K562 (cell line): ENCODE results near the gene POU3F1. TPM values are rescaled to one million over a fixed set of nuclear protein-coding genes. Genes with fewer than 3 reads are reported as not detected.

Experiments
- ATAC-seq: fragments of 200-7000 bp; cut with Tn5 transposase; 3 replicates; pipeline ENCODE4 v1.9.1; 2020; ENCODE audit warnings: moderate library complexity
- BruUV-seq: library from RNA; stranded (reverse); fragments of 400-500 nt; replicated peaks from 2 replicates; lab custom pipeline; 2021; lab: Mats Ljungman, UMichigan
- CTCF ChIA-PET: fragments of 300-600 bp; formaldehyde crosslinking; extraction: SDS; loops from one replicate; lab custom pipeline; 2021; ENCODE audit warnings: low intra/inter-chr PET ratio; lab: Yijun Ruan, JAX
- POLR2A ChIA-PET: fragments of 300-600, 350-650 bp; sonication (Branson Sonifier 250); formaldehyde crosslinking; extraction: SDS; loops from one replicate; lab custom pipeline; 2021; ENCODE audit warnings: antibody characterized with exemption, inconsistent platforms; lab: Yijun Ruan, JAX
- DNase-seq, 4 experiments: peaks; one replicate each; pipeline versions ENCODE4 v3.0.0 to v3.0.0-alpha.2; 2011 to 2018; ENCODE audit warnings: low spot score in 3 of 4, mixed read lengths in 3 of 4; ENCODE audit errors: extremely low read depth in 1 of 4
- FAIRE-seq: peaks from 2 replicates; lab custom pipeline; 2011; peaks lifted over from hg19 to GRCh38; lab: Jason Lieb, UNC
- H2AFZ ChIP-seq: 2 replicates; pipeline ENCODE4 v1.6.0; 2011; ENCODE audit warnings: low read depth, low read length, control low read depth, inconsistent platforms
- H3K27ac ChIP-seq: fragments of 200-600 bp; 3 replicates; pipeline ENCODE4 v1.8.0; 2011; ENCODE audit warnings: low read depth, mild to moderate bottlenecking, control low read depth, inconsistent platforms, low read length, moderate library complexity, mixed read lengths; ENCODE audit errors: extremely low read depth
- H3K27me3 ChIP-seq, 2 experiments: fragments of 300-600 bp in 1 of 2; 2 replicates in 1 of 2; 3 replicates in 1 of 2; pipeline versions ENCODE4 v1.6.0 to v1.8.0; 2011; ENCODE audit warnings: inconsistent platforms in 2 of 2, low read length in 2 of 2, mild to moderate bottlenecking in 1 of 2, mixed read lengths in 1 of 2, moderate library complexity in 1 of 2; ENCODE audit not compliant: control insufficient read depth in 2 of 2, insufficient read depth in 2 of 2
- H3K36me3 ChIP-seq: fragments of 300-600 bp; 3 replicates; pipeline ENCODE4 v1.8.0; 2011; ENCODE audit warnings: mild to moderate bottlenecking, low read length, inconsistent platforms; ENCODE audit not compliant: control insufficient read depth, insufficient read depth
- H3K4me1 ChIP-seq, 2 experiments: fragments of 200-600 bp in 1 of 2; replicated peaks in 1 of 2; 2 replicates in 1 of 2; 3 replicates in 1 of 2; pipeline versions ENCODE4 v1.5.1 to v1.8.0; 2011; ENCODE audit warnings: inconsistent platforms in 2 of 2, low read length in 2 of 2, mild to moderate bottlenecking in 1 of 2, mixed read lengths in 1 of 2, moderate library complexity in 1 of 2; ENCODE audit not compliant: control insufficient read depth in 2 of 2, insufficient read depth in 2 of 2
- H3K4me2 ChIP-seq: 2 replicates; pipeline ENCODE4 v1.6.1; 2011; ENCODE audit warnings: low read length, control low read depth, inconsistent platforms, mixed read lengths; ENCODE audit not compliant: insufficient read depth
- H3K4me3 ChIP-seq: fragments of 200-600 bp; sonication (generic), shearing (Covaris generic); 2 replicates; pipeline ENCODE4 v1.5.1; 2016; ENCODE audit warnings: control low read depth, inconsistent platforms
- H3K79me2 ChIP-seq: fragments of 200-600 bp; 3 replicates; pipeline ENCODE4 v1.8.0; 2011; ENCODE audit warnings: low read length, inconsistent platforms; ENCODE audit not compliant: control insufficient read depth, insufficient read depth
- H3K9ac ChIP-seq, 2 experiments: 2 replicates each; pipeline versions ENCODE4 v1.6.0 to v1.6.1; 2011; ENCODE audit warnings: low read depth in 2 of 2, low read length in 2 of 2, control low read depth in 1 of 2, inconsistent platforms in 1 of 2, mild to moderate bottlenecking in 1 of 2, mixed read lengths in 1 of 2; ENCODE audit not compliant: insufficient read depth in 1 of 2
- H3K9me1 ChIP-seq: one replicate; pipeline ENCODE4 v1.6.0; 2011; ENCODE audit warnings: inconsistent platforms, mild to moderate bottlenecking, low read length, moderate library complexity; ENCODE audit not compliant: control insufficient read depth, insufficient read depth
- H3K9me3 ChIP-seq: replicated peaks from 2 replicates; pipeline ENCODE4 v1.5.1; 2011; ENCODE audit warnings: low read depth, low read length, inconsistent platforms; ENCODE audit not compliant: control insufficient read depth, insufficient read depth
- H4K20me1 ChIP-seq: replicated peaks from 2 replicates; pipeline ENCODE4 v1.6.1; 2011; ENCODE audit warnings: low read length, inconsistent platforms, mixed read lengths; ENCODE audit not compliant: control insufficient read depth, insufficient read depth
- ARID1B ChIP-seq: fragments of 450-650 bp; IDR thresholded peaks from 2 replicates; pipeline ENCODE4 v1.6.1; 2016; ENCODE audit warnings: antibody characterized with exemption, mild to moderate bottlenecking, inconsistent platforms
- BDP1 ChIP-seq: IDR thresholded peaks from 3 replicates; pipeline ENCODE4 v1.6.1; 2011; ENCODE audit not compliant: insufficient read length, insufficient read depth
- KLF6 ChIP-seq: fragments of 250-450 bp; sonication (Bioruptor Pico); IDR thresholded peaks from 2 replicates; pipeline ENCODE4 v1.4.0; 2020; ENCODE audit warnings: mild to moderate bottlenecking, moderate library complexity, borderline replicate concordance
- TAF1 ChIP-seq: IDR thresholded peaks from 2 replicates; pipeline ENCODE4 v1.6.1; 2011; ENCODE audit warnings: mild to moderate bottlenecking, low read length, moderate library complexity; ENCODE audit not compliant: insufficient read depth, control insufficient read depth, severe bottlenecking; ENCODE audit errors: extremely low read depth
- TBL1XR1 ChIP-seq, 2 experiments: IDR thresholded peaks; 2 replicates each; pipeline ENCODE4 v1.6.1; 2012; ENCODE audit warnings: improper control_type of control experiment in 2 of 2, low read length in 2 of 2, mild to moderate bottlenecking in 1 of 2
- TEAD1 ChIP-seq, 2 experiments: fragments of 450-650 bp in 1 of 2; sonication (generic) in 1 of 2; formaldehyde crosslinking; IDR thresholded peaks; 2 replicates each; pipeline versions ENCODE4 v1.4.0 to v1.8.0; 2020 to 2022; ENCODE audit warnings: mild to moderate bottlenecking in 2 of 2, missing genetic modification reagents in 1 of 2
- XRCC3 ChIP-seq: fragments of 450-650 bp; IDR thresholded peaks from 2 replicates; pipeline ENCODE4 v1.6.1; 2017; ENCODE audit warnings: mild to moderate bottlenecking, moderate library complexity
- ZNF253 ChIP-seq: fragments of 250-450 bp; sonication (Bioruptor Pico); conservative IDR thresholded peaks from 2 replicates; pipeline ENCODE4 v1.6.1; 2021; ENCODE audit warnings: mild to moderate bottlenecking
- ZNF785 ChIP-seq: fragments of 250-450 bp; sonication (Bioruptor Pico); IDR thresholded peaks from 2 replicates; pipeline ENCODE4 v1.4.0; 2020; ENCODE audit warnings: mild to moderate bottlenecking
- WGBS: fragments of 100-300 bp; shearing (Covaris generic); methylation state at CpG from one replicate; pipeline ENCODE4 v1.1.6; 2016; ENCODE audit warnings: low coverage, mixed read lengths; ENCODE audit not compliant: insufficient coverage; ENCODE audit errors: missing lambda C conversion rate; 5-methylcytosine and 5-hydroxymethylcytosine counted together
- in situ Hi-C: fragments of 300-500 bp; cut with MboI; formaldehyde crosslinking; loops from 4 replicates; pipeline ENCODE4 v1.15.0; 2018; ENCODE audit warnings: inconsistent platforms, mixed read lengths
- intact Hi-C: fragments of 100-400 bp; cut with micrococcal nuclease; formaldehyde crosslinking; loops from 2 replicates; pipeline ENCODE4 v1.14.2; 2022
- polyA plus RNA-seq, 8 experiments: library from polyadenylated mRNA; depleted of rRNA in 4 of 8; stranded (reverse) in 5 of 8; unstranded in 3 of 8; fragments of >200 nt; fragmentation: Nextera tagmentation in 2 of 8; fragmentation: Illumina TruSeq in 1 of 8; extraction: Ambion mirVana in 2 of 8; extraction: Trizol in 1 of 8; gene quantifications; 2 replicates each; pipeline versions ENCODE4 v1.2.1 to v1.2.3, GENCODE V29; 2011 to 2014; ENCODE audit warnings: inconsistent platforms in 1 of 8, missing spikeins in 1 of 8
- total RNA-seq, 7 experiments: library from RNA; depleted of rRNA in 6 of 7; stranded (reverse); fragments of >200 nt in 6 of 7; fragmentation: Illumina TruSeq in 2 of 7; extraction: Trizol in 2 of 7; gene quantifications; 2 replicates each; pipeline versions ENCODE4 v1.2.1 to v1.2.3, GENCODE V29; 2011 to 2021; ENCODE audit warnings: low replicate concordance in 1 of 7
- TF ChIP-seq, protein P1 (sequence below): sonication (generic); formaldehyde crosslinking; IDR thresholded peaks from 2 replicates; pipeline ENCODE4 v1.8.1; 2022; ENCODE audit warnings: missing genetic modification reagents

The POU3F1 gene
- total and polyA plus RNA-seq, 9 of the 15 experiments (the other 6 are each of a cell fraction or from before 2014, with no cell fraction given), result 0.09 TPM; not detected in 8

- BruUV-seq, result no TSS peak
- Histone ChIP-seq H3K9me3 (no peaks in the 10 kb centered on the region), H3K4me1 (peaks cover 0 to 3% of the 10 kb centered on the region in 2 experiments; a peak in 1 of 5 replicates), H4K20me1 (peaks cover 20% of the 10 kb centered on the region), H3K27me3 (peaks cover 10 to 40% of the 10 kb centered on the region in 2 experiments; a peak in 4 of 5 replicates), H2AFZ (no peak overlapping the region), H3K9ac (no peak overlapping the region), H3K27ac (no peak overlapping the region), H3K9me1 (no peaks in the 10 kb centered on the region), H3K79me2 (no peaks in the 10 kb centered on the region), H3K4me2 (no peak overlapping the region), H3K4me3 (no peak overlapping the region), H3K36me3 (no peaks in the 10 kb centered on the region)
- FAIRE-seq (no peak), DNase-seq (no peak), ATAC-seq (no peak)
- CTCF ChIA-PET, result no interaction called here
- intact Hi-C loops (loop anchor here (5.0 kb wide), 1 partner anchor 36 kb away; no protein-coding TSS in a partner anchor), in situ Hi-C loops (no loop called here)
- POLR2A ChIA-PET, result interaction anchor here (1.0 to 1.1 kb wide), 2 partner anchors 9 to 13 kb away, joined by 3 to 4 read pairs; no protein-coding TSS in a partner anchor
- 0% methylated on average over 9 of the region's 9 CpGs for WGBS
- TF ChIP-seq BDP1 (no peak), ARID1B (no peak), TBL1XR1 (IDR thresholded peaks at IDR 0.05; ENCODE audit: low read length in 2 of 2) (no peak), ZNF253 (CRISPR knock-in tag) (no peak), TAF1 (no peak), ZNF785 (no peak), KLF6 (CRISPR knock-in tag) (no peak), TEAD1 (CRISPR knock-in tag; IDR thresholded peaks at IDR 0.05) (no peak), XRCC3 (no peak)
- TF ChIP-seq, protein P1, sequence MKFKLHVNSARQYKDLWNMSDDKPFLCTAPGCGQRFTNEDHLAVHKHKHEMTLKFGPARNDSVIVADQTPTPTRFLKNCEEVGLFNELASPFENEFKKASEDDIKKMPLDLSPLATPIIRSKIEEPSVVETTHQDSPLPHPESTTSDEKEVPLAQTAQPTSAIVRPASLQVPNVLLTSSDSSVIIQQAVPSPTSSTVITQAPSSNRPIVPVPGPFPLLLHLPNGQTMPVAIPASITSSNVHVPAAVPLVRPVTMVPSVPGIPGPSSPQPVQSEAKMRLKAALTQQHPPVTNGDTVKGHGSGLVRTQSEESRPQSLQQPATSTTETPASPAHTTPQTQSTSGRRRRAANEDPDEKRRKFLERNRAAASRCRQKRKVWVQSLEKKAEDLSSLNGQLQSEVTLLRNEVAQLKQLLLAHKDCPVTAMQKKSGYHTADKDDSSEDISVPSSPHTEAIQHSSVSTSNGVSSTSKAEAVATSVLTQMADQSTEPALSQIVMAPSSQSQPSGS (CRISPR knock-in tag), result no peak
Measured at GRCh38 chr1:38073534-38074301, 27.1 kb upstream of the POU3F1 start.
